ENCODE data around the gene TMEM87B. TPM values are rescaled to one million over a fixed set of nuclear protein-coding genes. Genes with fewer than 3 reads are reported as not detected.

Gene TMEM87B
- total RNA-seq, 1 experiment from 2014 or later, result 10.5 TPM

- no peaks in the 10 kb centered on the region for H3K23me2 ChIP-seq (ENCODE audit: insufficient read length, low read depth, low read length, poor library complexity, severe bottlenecking)
- H4K91ac ChIP-seq (ENCODE audit: insufficient read length, low read depth, low read length), result no peak overlapping the region
- no peak overlapping the region for H2BK15ac ChIP-seq (ENCODE audit: low read depth, low read length)
- no peak overlapping the region for H4K5ac ChIP-seq (ENCODE audit: insufficient read length, low read depth, low read length)
- H2BK5ac ChIP-seq (ENCODE audit: insufficient read length, low read length), result no peak overlapping the region
- H3K4me3 Mint-ChIP-seq, result no peak overlapping the region
- H4K20me1 ChIP-seq (ENCODE audit: control insufficient read depth, insufficient read depth, insufficient read length), result no peaks in the 10 kb centered on the region
- H3K4me1 Mint-ChIP-seq, result peaks cover 2 to 4% of the 10 kb centered on the region in 2 experiments; a peak in 3 of 4 replicates
- H3K56ac ChIP-seq (ENCODE audit: insufficient read length, low read depth, low read length), result no peak overlapping the region
- no CpG with 5 or more reads among the region's 12 CpGs for WGBS (ENCODE audit: extremely low coverage, insufficient read length, low lambda C conversion rate)
- H2BK12ac ChIP-seq (ENCODE audit: insufficient read length, low read depth, low read length), result no peak overlapping the region
- H3K27me3 Mint-ChIP-seq (ENCODE audit: low read depth), result no peaks in the 10 kb centered on the region
- no peak overlapping the region for H3K4ac ChIP-seq (ENCODE audit: low read depth, low read length)
- H4K8ac ChIP-seq (replicated peaks; ENCODE audit: insufficient read length, low read depth, low read length), result no peak overlapping the region
- H3T11ph ChIP-seq (ENCODE audit: low read length), result no peak overlapping the region
- TF ChIP-seq, protein P1, sequence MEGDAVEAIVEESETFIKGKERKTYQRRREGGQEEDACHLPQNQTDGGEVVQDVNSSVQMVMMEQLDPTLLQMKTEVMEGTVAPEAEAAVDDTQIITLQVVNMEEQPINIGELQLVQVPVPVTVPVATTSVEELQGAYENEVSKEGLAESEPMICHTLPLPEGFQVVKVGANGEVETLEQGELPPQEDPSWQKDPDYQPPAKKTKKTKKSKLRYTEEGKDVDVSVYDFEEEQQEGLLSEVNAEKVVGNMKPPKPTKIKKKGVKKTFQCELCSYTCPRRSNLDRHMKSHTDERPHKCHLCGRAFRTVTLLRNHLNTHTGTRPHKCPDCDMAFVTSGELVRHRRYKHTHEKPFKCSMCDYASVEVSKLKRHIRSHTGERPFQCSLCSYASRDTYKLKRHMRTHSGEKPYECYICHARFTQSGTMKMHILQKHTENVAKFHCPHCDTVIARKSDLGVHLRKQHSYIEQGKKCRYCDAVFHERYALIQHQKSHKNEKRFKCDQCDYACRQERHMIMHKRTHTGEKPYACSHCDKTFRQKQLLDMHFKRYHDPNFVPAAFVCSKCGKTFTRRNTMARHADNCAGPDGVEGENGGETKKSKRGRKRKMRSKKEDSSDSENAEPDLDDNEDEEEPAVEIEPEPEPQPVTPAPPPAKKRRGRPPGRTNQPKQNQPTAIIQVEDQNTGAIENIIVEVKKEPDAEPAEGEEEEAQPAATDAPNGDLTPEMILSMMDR (conservative IDR thresholded peaks at IDR 0.05), result no peak
- no peak overlapping the region for H2BK20ac ChIP-seq (ENCODE audit: low read depth, low read length, poor library complexity, severe bottlenecking)
- no peaks in the 10 kb centered on the region for H3K9me3 Mint-ChIP-seq
- no peak overlapping the region for H3K9ac ChIP-seq (ENCODE audit: extremely low read depth, insufficient read length, low read length)
- H3K27me3 ChIP-seq (ENCODE audit: insufficient read depth, low read length), result no peaks in the 10 kb centered on the region
- no peak overlapping the region for H3K23ac ChIP-seq (ENCODE audit: insufficient read length, low read depth, low read length)
- no peak overlapping the region for H2BK120ac ChIP-seq (ENCODE audit: low read depth, low read length, poor library complexity, severe bottlenecking)
- H3K79me1 ChIP-seq (ENCODE audit: insufficient read depth, low read depth, low read length, poor library complexity, severe bottlenecking), result no peaks in the 10 kb centered on the region
- no peaks in the 10 kb centered on the region for H3K79me2 ChIP-seq (ENCODE audit: insufficient read depth, low read length)
- DNase-seq, result no peak
- no peak overlapping the region for H3K14ac ChIP-seq (ENCODE audit: insufficient read depth, low read length)
- no peak overlapping the region for H3K27ac ChIP-seq (ENCODE audit: insufficient read length, low read depth, low read length)
- no peak overlapping the region for H2AFZ ChIP-seq (ENCODE audit: low read length)
- H3K4me1 ChIP-seq (ENCODE audit: insufficient read depth, low read length), result no peaks in the 10 kb centered on the region
- no peak overlapping the region for H3K18ac ChIP-seq (ENCODE audit: insufficient read length, low read depth, low read length)
- H2AK5ac ChIP-seq (ENCODE audit: insufficient read length, low read length), result no peak overlapping the region
- H3K9me3 ChIP-seq (ENCODE audit: control insufficient read depth, low read depth, low read length), result no peaks in the 10 kb centered on the region
- H3K27ac Mint-ChIP-seq, result no peak overlapping the region
- H3K4me2 ChIP-seq (ENCODE audit: insufficient read depth, insufficient read length, low read length), result no peak overlapping the region
- peaks cover 3% of the 10 kb centered on the region in 3 experiments; a peak in 3 of 7 replicates for H3K36me3 Mint-ChIP-seq (ENCODE audit: insufficient read depth in 1 of 3, low read depth in 3 of 3)
Measured at GRCh38 chr2:112024896-112025491, 30.1 kb upstream of the TMEM87B start.
